GM12801 (cell line): ENCODE data around the gene PHF23.

Experiments
- TF ChIP-seq, protein P1 (sequence below): IDR thresholded peaks from one replicate; pipeline ENCODE4 v1.5.1; 2011; ENCODE audit warnings: control low read depth; ENCODE audit not compliant: insufficient read length; ENCODE audit errors: extremely low read depth

The PHF23 gene

GRCh38 chr17:7217113-7217987, 21.9 kb downstream of the PHF23 start:
- TF ChIP-seq, protein P1, sequence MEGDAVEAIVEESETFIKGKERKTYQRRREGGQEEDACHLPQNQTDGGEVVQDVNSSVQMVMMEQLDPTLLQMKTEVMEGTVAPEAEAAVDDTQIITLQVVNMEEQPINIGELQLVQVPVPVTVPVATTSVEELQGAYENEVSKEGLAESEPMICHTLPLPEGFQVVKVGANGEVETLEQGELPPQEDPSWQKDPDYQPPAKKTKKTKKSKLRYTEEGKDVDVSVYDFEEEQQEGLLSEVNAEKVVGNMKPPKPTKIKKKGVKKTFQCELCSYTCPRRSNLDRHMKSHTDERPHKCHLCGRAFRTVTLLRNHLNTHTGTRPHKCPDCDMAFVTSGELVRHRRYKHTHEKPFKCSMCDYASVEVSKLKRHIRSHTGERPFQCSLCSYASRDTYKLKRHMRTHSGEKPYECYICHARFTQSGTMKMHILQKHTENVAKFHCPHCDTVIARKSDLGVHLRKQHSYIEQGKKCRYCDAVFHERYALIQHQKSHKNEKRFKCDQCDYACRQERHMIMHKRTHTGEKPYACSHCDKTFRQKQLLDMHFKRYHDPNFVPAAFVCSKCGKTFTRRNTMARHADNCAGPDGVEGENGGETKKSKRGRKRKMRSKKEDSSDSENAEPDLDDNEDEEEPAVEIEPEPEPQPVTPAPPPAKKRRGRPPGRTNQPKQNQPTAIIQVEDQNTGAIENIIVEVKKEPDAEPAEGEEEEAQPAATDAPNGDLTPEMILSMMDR = no peak

DNA sequence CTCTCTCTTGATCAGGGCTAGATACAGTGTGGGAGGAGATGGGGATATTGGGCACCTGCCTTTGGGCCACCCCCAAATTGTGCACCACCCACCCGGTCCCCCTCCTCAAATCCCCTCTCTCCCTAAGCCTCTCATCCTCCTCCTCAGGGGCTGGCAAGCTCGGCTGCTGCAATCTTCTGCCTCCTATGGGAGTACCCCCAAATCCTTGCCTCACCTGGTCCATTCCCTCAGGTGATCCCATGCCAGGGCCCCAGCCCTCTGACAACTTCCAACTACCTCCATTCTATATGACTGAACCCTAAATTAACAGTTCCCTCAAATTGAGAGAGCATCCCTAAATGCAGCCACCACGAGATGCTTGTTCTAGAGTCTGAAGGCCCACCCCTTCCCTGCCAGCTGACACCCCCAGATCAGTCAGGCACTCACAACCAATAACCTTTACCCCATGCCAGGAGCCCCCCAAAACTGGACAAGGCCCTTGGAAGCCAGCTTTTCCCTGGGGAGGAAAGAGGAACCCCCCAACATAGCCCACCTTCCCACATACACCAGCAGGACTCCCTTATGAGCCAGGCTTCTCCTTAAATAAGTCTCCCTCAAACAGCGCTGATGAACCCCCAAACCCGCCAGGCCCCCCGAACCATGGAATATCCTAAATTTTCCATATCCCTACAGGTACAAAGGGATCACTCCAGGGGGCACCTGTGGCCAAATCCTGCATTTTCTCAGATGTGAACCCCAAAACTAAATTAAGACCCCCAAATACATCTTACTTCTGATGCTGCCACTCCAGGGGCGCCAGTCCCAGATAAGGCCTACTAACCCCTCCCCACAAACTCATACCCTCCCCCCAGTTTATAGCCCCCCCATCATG, 22.8 kb downstream of the PHF23 start:
- TF ChIP-seq, protein P1 = no peak

GRCh38 chr17:7215652-7216180, 23.5 kb downstream of the PHF23 start:
- TF ChIP-seq, protein P1 = no peak

DNA sequence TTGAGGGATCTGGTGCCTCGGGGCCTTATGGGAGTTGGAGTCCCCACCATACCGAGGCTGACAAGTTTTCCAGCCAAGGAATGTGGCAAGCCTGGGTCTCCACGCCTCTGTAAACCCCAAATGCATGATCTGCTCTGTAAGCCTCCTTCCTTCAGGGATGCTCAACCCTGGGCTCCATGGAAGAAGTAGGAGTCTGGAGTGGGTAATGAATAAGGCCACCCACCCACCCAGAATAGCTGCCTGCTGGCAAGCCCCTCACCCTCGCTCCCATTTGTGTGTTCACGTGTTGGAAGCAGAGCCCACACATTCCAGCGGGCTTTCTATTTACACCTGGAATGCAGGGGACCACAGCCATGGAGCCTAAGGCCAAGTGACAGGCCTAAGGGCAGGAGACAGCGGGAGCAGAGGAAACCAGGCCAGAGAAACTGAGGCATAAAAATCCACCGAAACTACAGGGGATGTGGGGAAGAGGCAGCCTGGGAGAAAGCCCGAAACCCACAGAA, 24.1 kb downstream of the PHF23 start:
- TF ChIP-seq, protein P1 = no peak

DNA sequence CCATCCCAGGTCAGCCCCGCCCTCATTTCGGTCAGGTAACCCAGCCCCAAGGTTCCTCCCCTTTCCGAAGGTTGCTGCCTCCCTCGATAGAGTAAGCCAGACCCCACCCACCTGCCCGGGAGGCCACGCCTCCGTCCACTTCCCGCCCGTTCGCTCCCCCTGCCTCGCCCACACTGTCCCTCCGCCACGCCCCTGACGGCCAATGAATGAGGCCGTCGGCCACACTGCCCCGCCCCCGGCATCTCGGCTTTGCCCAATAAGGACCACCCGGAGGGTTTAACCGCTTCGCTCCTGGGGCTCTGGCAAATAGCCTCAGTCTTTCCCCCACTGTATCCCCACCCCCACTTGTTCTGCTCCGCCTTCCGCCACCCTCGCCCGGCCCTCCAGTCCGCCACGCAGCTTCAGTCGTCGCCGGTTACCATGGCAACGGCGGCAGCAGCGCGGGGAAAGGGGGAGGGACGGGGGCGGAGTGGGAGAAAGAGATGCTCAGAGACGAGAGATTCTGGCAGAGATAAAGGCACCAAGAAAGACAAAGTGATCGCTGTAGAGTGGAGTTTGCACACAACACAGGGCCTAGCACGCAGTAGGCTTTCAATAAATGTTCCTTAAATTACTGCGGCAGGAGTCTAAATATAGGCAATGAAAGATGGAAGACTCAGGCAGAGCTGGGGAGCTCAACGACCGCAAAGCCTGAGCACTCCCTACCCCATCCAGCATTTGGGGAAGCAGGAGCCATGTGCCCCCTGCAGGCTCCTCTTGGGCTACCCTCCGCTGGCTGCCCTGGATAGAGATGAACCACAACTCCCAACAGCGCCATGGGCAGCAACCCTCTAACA, 24.7 kb downstream of the PHF23 start:
- TF ChIP-seq, protein P1 = no peak

- TF ChIP-seq, protein P1 = no peak
These were observed 25.4 kb downstream of the PHF23 start for GRCh38 chr17:7213895-7214299.
